ENCODE results near the gene CLMP. TPM values are rescaled to one million over a fixed set of nuclear protein-coding genes. Genes with fewer than 3 reads are reported as not detected.

Gene CLMP
- polyA plus RNA-seq, 2 of the 4 experiments (the other 2 are of a cell fraction) = 15.7 to 17.1 TPM

DNA sequence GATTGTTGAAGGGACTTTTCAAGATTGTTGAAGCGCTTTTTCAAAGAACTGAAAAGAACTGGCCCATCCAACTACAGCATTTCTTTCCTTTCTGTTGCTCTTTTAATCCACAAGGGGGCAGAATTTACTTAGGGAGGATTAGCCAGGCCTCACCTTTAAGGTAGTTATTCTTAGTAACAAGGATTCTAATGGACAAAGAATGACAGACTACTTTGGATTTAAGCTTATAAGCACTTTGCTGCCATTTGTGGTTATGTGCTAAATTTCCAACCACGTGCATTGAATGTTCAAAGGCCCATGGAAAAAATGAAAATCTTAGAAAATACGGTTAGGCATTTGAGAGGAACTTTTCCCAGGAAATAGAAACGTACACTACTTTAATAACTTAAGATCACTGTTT, 83.6 kb downstream of the CLMP start:
- peak overlapping the region; percentile 45 to 64; a peak in 4 of 6 replicates for H3K27ac ChIP-seq
- ATAC-seq (peak in 1 of 2 experiments; percentile 85; a peak in 3 of 6 replicates), FAIRE-seq (no peak), DNase-seq (ENCODE audit: low read depth in 1 of 2, low spot score in 1 of 2) (peak; percentile 47 to 58)
- H3K4me1 ChIP-seq = peaks cover 8% of the 10 kb centered on the region; the same call in 2 of the 3 replicates
- no peak overlapping the region for H3K4me3 ChIP-seq
- H3K9me3 ChIP-seq = no peaks in the 10 kb centered on the region
- no peak overlapping the region for H3K4me2 ChIP-seq
- 65% methylated on average over 4 of the region's 4 CpGs for WGBS (ENCODE audit: missing lambda C conversion rate)
- no peak for TF ChIP-seq HOXB13 (CRISPR knock-in tag; IDR thresholded peaks at IDR 0.05; ENCODE audit: low read depth)
- TF ChIP-seq, protein P1, sequence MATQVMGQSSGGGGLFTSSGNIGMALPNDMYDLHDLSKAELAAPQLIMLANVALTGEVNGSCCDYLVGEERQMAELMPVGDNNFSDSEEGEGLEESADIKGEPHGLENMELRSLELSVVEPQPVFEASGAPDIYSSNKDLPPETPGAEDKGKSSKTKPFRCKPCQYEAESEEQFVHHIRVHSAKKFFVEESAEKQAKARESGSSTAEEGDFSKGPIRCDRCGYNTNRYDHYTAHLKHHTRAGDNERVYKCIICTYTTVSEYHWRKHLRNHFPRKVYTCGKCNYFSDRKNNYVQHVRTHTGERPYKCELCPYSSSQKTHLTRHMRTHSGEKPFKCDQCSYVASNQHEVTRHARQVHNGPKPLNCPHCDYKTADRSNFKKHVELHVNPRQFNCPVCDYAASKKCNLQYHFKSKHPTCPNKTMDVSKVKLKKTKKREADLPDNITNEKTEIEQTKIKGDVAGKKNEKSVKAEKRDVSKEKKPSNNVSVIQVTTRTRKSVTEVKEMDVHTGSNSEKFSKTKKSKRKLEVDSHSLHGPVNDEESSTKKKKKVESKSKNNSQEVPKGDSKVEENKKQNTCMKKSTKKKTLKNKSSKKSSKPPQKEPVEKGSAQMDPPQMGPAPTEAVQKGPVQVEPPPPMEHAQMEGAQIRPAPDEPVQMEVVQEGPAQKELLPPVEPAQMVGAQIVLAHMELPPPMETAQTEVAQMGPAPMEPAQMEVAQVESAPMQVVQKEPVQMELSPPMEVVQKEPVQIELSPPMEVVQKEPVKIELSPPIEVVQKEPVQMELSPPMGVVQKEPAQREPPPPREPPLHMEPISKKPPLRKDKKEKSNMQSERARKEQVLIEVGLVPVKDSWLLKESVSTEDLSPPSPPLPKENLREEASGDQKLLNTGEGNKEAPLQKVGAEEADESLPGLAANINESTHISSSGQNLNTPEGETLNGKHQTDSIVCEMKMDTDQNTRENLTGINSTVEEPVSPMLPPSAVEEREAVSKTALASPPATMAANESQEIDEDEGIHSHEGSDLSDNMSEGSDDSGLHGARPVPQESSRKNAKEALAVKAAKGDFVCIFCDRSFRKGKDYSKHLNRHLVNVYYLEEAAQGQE (IDR thresholded peaks at IDR 0.05) = no peak
- TF ChIP-seq NR3C1 (IDR thresholded peaks at IDR 0.05) = no peak
- TF ChIP-seq POLR2AphosphoS2 (conservative IDR thresholded peaks at IDR 0.05; ENCODE audit: low read length) = no peak
- TF ChIP-seq EP300 (IDR thresholded peaks at IDR 0.05) = no peak
- no peak for TF ChIP-seq MAFK (IDR thresholded peaks at IDR 0.05; ENCODE audit: partially characterized antibody)
- TF ChIP-seq SMC3 (IDR thresholded peaks at IDR 0.05) = peak; percentile 94
- TF ChIP-seq CEBPB (IDR thresholded peaks at IDR 0.05) = no peak
- no peak for TF ChIP-seq HDAC2 (IDR thresholded peaks at IDR 0.05)
- no peak for TF ChIP-seq FOXS1 (CRISPR knock-in tag; IDR thresholded peaks at IDR 0.05)
- no peak for TF ChIP-seq ZSCAN20 (CRISPR knock-in tag; IDR thresholded peaks at IDR 0.05)
- TF ChIP-seq, protein P2, sequence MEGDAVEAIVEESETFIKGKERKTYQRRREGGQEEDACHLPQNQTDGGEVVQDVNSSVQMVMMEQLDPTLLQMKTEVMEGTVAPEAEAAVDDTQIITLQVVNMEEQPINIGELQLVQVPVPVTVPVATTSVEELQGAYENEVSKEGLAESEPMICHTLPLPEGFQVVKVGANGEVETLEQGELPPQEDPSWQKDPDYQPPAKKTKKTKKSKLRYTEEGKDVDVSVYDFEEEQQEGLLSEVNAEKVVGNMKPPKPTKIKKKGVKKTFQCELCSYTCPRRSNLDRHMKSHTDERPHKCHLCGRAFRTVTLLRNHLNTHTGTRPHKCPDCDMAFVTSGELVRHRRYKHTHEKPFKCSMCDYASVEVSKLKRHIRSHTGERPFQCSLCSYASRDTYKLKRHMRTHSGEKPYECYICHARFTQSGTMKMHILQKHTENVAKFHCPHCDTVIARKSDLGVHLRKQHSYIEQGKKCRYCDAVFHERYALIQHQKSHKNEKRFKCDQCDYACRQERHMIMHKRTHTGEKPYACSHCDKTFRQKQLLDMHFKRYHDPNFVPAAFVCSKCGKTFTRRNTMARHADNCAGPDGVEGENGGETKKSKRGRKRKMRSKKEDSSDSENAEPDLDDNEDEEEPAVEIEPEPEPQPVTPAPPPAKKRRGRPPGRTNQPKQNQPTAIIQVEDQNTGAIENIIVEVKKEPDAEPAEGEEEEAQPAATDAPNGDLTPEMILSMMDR (IDR thresholded peaks at IDR 0.05) = peak; percentile 77
- TF ChIP-seq EHMT2 (IDR thresholded peaks at IDR 0.05; ENCODE audit: low read depth) = no peak
- no peak for TF ChIP-seq JUN (IDR thresholded peaks at IDR 0.05)
- no peak for TF ChIP-seq HOXA7 (CRISPR knock-in tag; IDR thresholded peaks at IDR 0.05)
- TF ChIP-seq RAD21 (conservative IDR thresholded peaks at IDR 0.05 in 1 of 2, IDR thresholded peaks at IDR 0.05 in 1 of 2) = peak; percentile 90 to 96
- CTCF ChIA-PET = interaction anchor here (0.6 to 15.5 kb wide), 33 partner anchors 8 to 304 kb away, joined by 3 to 358 read pairs (median 4); no protein-coding TSS in a partner anchor
- POLR2A ChIA-PET = no interaction called here

DNA sequence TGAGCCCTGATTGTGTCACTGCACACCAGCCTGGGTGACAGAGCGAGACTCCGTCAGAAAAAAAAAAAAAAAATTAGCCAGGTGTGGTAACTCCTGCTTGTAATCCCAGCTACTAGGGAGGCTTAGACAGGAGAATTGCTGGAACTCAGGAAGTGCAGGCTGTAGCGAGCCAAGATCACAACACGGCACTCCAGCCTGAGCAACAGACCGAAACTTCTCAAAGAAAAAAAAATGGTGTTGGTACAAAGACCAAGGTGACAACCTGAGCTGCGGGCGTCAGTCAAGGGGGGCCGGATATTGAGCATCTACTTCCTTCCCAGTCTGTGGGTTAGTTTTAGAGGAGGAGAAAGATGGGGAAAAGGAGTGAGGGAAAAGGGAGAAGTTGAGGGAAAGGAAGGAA, 84.7 kb downstream of the CLMP start:
- H3K9me3 ChIP-seq = no peaks in the 10 kb centered on the region
- POLR2A ChIA-PET = no interaction called here
- CTCF ChIA-PET = interaction anchor here (0.6 to 15.5 kb wide), 27 partner anchors 9 to 688 kb away, joined by 3 to 358 read pairs (median 4); no protein-coding TSS in a partner anchor
- H3K4me3 ChIP-seq = no peak overlapping the region
- whole genome bisulfite sequencing (ENCODE audit: missing lambda C conversion rate) = 90% methylated on average over 7 of the region's 8 CpGs
- TF ChIP-seq NR3C1 (IDR thresholded peaks at IDR 0.05) = no peak
- no peak for TF ChIP-seq KDM1A (IDR thresholded peaks at IDR 0.05; ENCODE audit: low read depth)
- TF ChIP-seq, protein P1 (IDR thresholded peaks at IDR 0.05) = no peak
- no peak for TF ChIP-seq CBX8 (IDR thresholded peaks at IDR 0.05)
- no peak for TF ChIP-seq KDM5A (IDR thresholded peaks at IDR 0.05)
- no peak for TF ChIP-seq HOXB13 (CRISPR knock-in tag; IDR thresholded peaks at IDR 0.05; ENCODE audit: low read depth)
- TF ChIP-seq MYC (IDR thresholded peaks at IDR 0.05; ENCODE audit: borderline replicate concordance, low read length) = no peak
- no peak for TF ChIP-seq RARB (CRISPR knock-in tag; IDR thresholded peaks at IDR 0.05)
- peaks cover 8% of the 10 kb centered on the region; the same call in 2 of the 3 replicates for H3K4me1 ChIP-seq
- no peak overlapping the region for H3K4me2 ChIP-seq
- no peak for DNase-seq (ENCODE audit: low read depth in 1 of 2, low spot score in 1 of 2)
- no peak overlapping the region for H3K27ac ChIP-seq
- no peak for FAIRE-seq
- ATAC-seq = no peak
